MM.1S (cell line): ENCODE measurements around the gene LGSN.

Experiments used
- CTCF ChIP-seq: fragments of 300-600 bp; sonication (generic); IDR thresholded peaks from 2 replicates; pipeline ENCODE4 v1.5.1; 2016; ENCODE audit warnings: antibody characterized with exemption, low read length, mixed read lengths
- EZH2 ChIP-seq: fragments of 300-600 bp; sonication (generic); optimal IDR thresholded peaks from 2 replicates; pipeline ENCODE3; 2017; ENCODE audit warnings: low read depth, mild to moderate bottlenecking, antibody characterized with exemption, low read length, mixed read lengths
- EZH2phosphoT487 ChIP-seq: fragments of 300-600 bp; sonication (generic); IDR thresholded peaks from 2 replicates; pipeline ENCODE4 v1.6.1; 2018; ENCODE audit warnings: antibody characterized with exemption, low read length

DNA sequence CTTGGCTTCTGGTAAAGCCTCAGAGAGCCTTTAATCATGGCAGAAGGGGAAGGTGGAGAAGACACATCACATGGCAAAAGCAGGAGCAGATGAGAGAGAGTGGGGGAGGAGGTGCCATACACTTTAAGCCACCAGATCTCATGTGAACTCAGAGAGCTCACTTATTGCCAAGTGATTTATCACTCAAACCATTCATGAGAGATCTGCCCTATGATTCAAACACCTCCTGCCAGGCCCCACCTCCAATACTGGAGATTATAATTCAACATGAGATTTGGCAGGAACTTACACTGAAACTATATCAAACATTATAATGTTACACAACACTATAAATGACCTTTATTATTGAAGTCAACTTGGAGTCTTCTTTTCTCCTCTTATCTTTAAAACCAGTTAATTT, 60.6 kb downstream of the LGSN start:
- no peak for TF ChIP-seq CTCF
- no peak for TF ChIP-seq EZH2phosphoT487
- TF ChIP-seq EZH2 = no peak
